Right lobe of liver (tissue), 6 donors: ENCODE data around the gene WIZ. TPM values are rescaled to one million over a fixed set of nuclear protein-coding genes. Genes with fewer than 3 reads are reported as not detected.

Experiments
- ATAC-seq, 4 donors: fragments of 200-7000 bp; cut with Tn5 transposase; one replicate each; pipeline ENCODE4 v1.9.1; 2020; ENCODE audit warnings: mild to moderate bottlenecking in 4 of 4, moderate library complexity in 4 of 4
- DNase-seq, 3 donors: peaks; one replicate each; pipeline ENCODE4 v3.0.0-alpha.2; 2020
- H3K27ac ChIP-seq, 3 donors: fragments of 200-600 bp; one replicate each; pipeline ENCODE4 v1.8.0; 2022
- H3K27me3 ChIP-seq, 2 donors: fragments of 200-600 bp; one replicate each; pipeline ENCODE4 v1.8.0; 2022
- H3K36me3 ChIP-seq, 4 donors: fragments of 200-600 bp; sonication (generic) in 1 of 4; one replicate each; pipeline versions ENCODE4 v1.5.1 to v1.8.0; 2017 to 2022; ENCODE audit warnings: control low read depth in 1 of 4
- H3K4me1 ChIP-seq, 4 donors: fragments of 200-600 bp; sonication (generic) in 1 of 4; one replicate each; pipeline versions ENCODE4 v1.5.1 to v1.8.0; 2017 to 2022; ENCODE audit warnings: control low read depth in 1 of 4
- H3K4me3 ChIP-seq, 3 donors: fragments of 200-600 bp; one replicate each; pipeline ENCODE4 v1.8.0; 2022
- H3K9me3 ChIP-seq, 4 donors: fragments of 200-600 bp; sonication (generic) in 1 of 4; one replicate each; pipeline versions ENCODE4 v1.5.1 to v1.8.0; 2017 to 2022; ENCODE audit warnings: control low read depth in 1 of 4
- POLR2A ChIP-seq: fragments of 450-650 bp; IDR thresholded peaks from one replicate; pipeline ENCODE4 v1.6.1; 2017; ENCODE audit warnings: antibody characterized with exemption, mild to moderate bottlenecking
- WGBS: methylation state at CpG from one replicate; pipeline ENCODE4 v1.1.6; 2018; ENCODE audit warnings: low coverage, low lambda C conversion rate; ENCODE audit not compliant: insufficient coverage; ENCODE audit errors: missing lambda C conversion rate; 5-methylcytosine and 5-hydroxymethylcytosine counted together
- intact Hi-C, 2 donors: fragments of 100-400 bp; cut with DNase I; formaldehyde crosslinking; loops; one replicate each; pipeline versions ENCODE4 v1.11.2 to v1.14.1; 2022
- total RNA-seq, 6 experiments: library from RNA; depleted of rRNA in 2 of 6; stranded (reverse); fragments of >200 nt in 2 of 6; fragmentation: NEBNext Ultra II Directional in 3 of 6; extraction: Animal tissue kit (Norgen Biotek cat#: 25700) in 3 of 6; gene quantifications; one replicate each; pipeline versions ENCODE4 v1.1.0 to v1.2.4, GENCODE V29; 2016 to 2023
- TF ChIP-seq, protein P1 (sequence below), 4 donors: fragments of 200-600 bp in 3 of 4; fragments of 450-650 bp in 1 of 4; IDR thresholded peaks; one replicate each; pipeline versions ENCODE4 v1.5.1 to v1.8.0; 2016 to 2022; ENCODE audit warnings: antibody characterized with exemption in 4 of 4, mild to moderate bottlenecking in 2 of 4
- donor health status: DM: no; HTN: yes; CAD: no.
- donor health status: DM: no; HTN: no; CAD: no.
- donor health status: DM: no; HTN: no; CAD: no.
- donor health status: DM: no; HTN: yes; CAD: no.
- donor health status: DM: no; HTN: yes; CAD: no.

WIZ gene
- total RNA-seq, 6 experiments from 2014 or later = 12.5 to 24.4 (median 14.6) TPM

DNA sequence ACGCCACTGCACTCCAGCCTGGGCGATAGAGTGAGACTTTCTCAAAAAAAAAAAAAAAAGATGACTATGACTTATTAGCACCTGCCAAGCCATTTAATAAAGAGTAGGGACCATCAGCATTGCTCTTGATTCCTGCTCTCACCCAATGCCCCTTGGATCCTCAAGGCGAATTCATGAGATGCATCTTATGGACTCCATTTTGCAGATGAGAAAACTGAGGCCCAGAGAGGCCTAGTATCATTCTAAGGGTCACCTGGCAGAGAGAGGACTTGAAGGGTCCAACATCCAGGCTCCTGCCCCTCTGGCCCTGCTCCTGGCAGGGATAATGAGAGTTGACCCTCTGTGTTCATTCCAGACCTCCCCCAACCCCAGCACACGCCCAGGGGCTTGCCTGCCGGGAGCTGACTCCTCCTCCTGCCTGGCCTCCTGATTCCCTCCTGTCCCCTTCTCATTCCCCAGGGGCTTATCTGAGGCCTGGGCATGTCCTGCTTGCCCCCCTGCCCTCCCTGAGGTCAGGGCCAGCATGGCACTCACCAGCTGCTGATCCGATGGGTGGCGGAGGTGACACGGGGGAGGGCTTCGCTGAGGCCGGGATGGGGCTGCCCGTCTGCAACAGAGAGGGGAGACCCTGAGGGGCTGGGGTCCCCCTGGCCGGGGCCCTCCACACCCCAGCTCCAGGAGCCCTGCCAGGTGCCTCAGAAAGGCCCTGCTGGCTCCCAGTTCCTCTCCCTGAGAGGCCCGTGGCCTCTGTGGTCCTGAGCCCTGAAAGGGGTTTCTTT is 7.4 kb downstream of the WIZ start:
- Histone ChIP-seq H3K27ac (no peak overlapping the region), H3K27me3 (no peaks in the 10 kb centered on the region), H3K9me3 (no peaks in the 10 kb centered on the region), H3K36me3 (no peaks in the 10 kb centered on the region), H3K4me1 (peaks cover 0 to 33% (median 13%) of the 10 kb centered on the region in 4 donors), H3K4me3 (no peak overlapping the region)
- no peak for TF ChIP-seq POLR2A
- TF ChIP-seq, protein P1, sequence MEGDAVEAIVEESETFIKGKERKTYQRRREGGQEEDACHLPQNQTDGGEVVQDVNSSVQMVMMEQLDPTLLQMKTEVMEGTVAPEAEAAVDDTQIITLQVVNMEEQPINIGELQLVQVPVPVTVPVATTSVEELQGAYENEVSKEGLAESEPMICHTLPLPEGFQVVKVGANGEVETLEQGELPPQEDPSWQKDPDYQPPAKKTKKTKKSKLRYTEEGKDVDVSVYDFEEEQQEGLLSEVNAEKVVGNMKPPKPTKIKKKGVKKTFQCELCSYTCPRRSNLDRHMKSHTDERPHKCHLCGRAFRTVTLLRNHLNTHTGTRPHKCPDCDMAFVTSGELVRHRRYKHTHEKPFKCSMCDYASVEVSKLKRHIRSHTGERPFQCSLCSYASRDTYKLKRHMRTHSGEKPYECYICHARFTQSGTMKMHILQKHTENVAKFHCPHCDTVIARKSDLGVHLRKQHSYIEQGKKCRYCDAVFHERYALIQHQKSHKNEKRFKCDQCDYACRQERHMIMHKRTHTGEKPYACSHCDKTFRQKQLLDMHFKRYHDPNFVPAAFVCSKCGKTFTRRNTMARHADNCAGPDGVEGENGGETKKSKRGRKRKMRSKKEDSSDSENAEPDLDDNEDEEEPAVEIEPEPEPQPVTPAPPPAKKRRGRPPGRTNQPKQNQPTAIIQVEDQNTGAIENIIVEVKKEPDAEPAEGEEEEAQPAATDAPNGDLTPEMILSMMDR (IDR thresholded peaks at IDR 0.05) = no peak
- intact Hi-C loops = loop anchor here in 1 of 2 donors (10.0 kb wide), 1 partner anchor 258 kb away; no protein-coding TSS in a partner anchor
- DNase-seq (no peak), ATAC-seq (no peak)
- WGBS = 100% methylated on average over 3 of the region's 13 CpGs

DNA sequence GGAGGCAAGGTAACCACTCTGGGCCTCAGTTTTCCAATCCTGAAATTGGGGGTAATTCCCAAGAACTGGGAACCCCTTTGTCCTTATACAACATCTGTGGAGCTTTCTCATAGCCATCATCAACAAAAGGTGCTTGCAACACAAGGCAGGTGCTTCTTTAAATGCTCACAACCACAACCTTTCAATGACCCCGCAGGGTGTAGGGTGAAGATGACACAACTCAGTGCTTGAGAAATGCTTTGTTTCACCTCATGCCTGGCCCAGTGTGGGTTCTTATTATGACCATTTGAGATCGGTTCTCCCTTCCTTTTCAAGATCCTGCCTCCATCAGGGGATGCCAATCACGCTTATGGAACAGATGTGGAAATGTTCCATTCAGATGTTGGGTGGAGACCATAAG is 8.4 kb downstream of the WIZ start:
- H3K27me3 ChIP-seq = no peaks in the 10 kb centered on the region
- WGBS = 81% methylated on average over 2 of the region's 3 CpGs
- H3K4me1 ChIP-seq = peaks cover 0 to 35% (median 15%) of the 10 kb centered on the region in 4 donors
- no peaks in the 10 kb centered on the region for H3K36me3 ChIP-seq
- no peaks in the 10 kb centered on the region for H3K9me3 ChIP-seq
- intact Hi-C loops = loop anchor here in 1 of 2 donors (10.0 kb wide), 1 partner anchor 257 kb away; no protein-coding TSS in a partner anchor
- DNase-seq = no peak
- H3K27ac ChIP-seq = no peak overlapping the region
- ATAC-seq = no peak
- H3K4me3 ChIP-seq = no peak overlapping the region
- TF ChIP-seq, protein P1 (IDR thresholded peaks at IDR 0.05) = no peak
- TF ChIP-seq POLR2A = no peak

DNA sequence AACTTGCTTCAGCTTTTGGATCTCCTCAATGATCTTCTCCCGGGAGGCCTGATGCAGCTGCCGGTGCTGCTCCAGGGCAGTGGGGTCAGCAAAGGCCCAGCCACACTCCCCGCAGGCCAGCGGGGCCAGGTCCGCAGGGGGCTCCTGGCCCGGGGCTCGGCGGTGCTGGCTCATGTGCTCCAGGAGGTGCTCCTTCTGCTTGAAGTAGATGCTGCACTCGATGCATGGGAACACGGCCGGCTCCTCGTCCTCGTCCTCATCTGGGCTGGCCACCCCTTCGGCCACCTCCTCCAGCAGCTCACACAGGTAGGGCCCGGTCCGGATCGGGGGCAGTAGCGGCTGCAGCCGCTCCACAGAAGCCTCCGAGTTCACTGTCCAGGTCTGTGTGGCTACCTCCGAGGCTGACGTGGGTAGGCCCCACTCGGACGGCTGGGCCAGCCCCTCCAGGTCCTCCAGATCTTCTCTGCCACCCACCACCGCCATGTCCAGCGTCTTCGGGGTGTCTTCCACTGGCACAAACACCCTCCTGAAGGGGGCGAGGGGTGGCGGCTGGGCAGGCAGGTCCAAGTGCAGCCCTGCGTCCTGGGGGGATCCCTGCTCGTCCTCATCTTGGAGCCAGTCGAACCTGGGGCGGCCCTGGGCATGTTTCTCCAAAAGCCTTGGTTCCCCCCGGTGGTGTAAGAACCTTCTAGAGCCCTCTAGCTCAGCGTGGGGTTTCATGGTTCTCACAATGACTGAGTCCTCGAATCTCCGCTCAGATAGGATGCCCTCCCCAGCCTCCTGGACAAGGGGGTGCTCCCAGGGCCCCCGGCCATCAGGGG is 9.7 kb downstream of the WIZ start:
- Histone ChIP-seq H3K4me3 (no peak overlapping the region), H3K27me3 (no peaks in the 10 kb centered on the region), H3K9me3 (no peaks in the 10 kb centered on the region), H3K36me3 (no peaks in the 10 kb centered on the region), H3K4me1 (peaks cover 0 to 26% (median 12%) of the 10 kb centered on the region in 4 donors), H3K27ac (no peak overlapping the region)
- intact Hi-C loops = loop anchor here in 1 of 2 donors (10.0 kb wide), 1 partner anchor 255 kb away; no protein-coding TSS in a partner anchor
- ATAC-seq (no peak), DNase-seq (no peak)
- TF ChIP-seq, protein P1 (IDR thresholded peaks at IDR 0.05) = no peak
- TF ChIP-seq POLR2A = no peak
- WGBS = no CpG with 5 or more reads among the region's 38 CpGs

DNA sequence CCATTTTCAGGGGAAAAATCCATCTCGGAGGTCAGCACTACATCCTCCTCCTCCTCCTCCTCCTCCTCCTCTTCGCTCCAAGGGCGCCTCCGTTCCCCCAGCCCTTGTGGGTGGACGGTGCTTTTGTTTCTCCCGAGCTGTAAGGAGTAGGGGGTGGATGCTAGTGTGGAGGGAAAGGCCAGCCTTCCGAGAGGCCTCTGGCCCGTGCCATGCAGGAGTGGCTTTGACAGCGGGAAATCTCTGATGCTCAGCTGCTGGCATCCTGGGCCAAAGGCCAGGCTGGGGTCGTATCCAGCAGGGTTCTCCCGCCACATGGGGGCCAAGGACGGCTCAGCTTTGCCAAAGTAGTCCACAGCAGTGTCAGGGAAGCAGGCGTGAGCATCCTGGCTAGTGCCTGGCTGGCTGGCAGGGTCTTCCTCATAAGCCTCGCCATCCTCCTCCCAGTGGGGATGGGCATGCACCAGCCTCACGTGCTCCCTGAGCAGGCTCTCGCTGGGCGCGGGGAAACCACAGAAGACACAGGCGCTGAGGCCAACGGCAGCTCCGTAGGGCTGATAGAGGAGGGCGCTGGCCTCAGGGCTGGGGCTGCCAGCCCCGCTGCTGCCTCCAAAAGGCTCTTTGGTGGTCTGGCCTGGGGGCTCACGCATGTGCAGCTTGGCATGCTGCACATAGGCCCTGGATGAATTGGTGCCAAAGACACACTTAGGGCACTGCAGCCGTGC is 10.5 kb downstream of the WIZ start:
- Histone ChIP-seq H3K27me3 (no peaks in the 10 kb centered on the region), H3K27ac (no peak overlapping the region), H3K4me1 (peaks cover 0 to 25% (median 12%) of the 10 kb centered on the region in 4 donors), H3K36me3 (no peaks in the 10 kb centered on the region), H3K9me3 (no peaks in the 10 kb centered on the region), H3K4me3 (no peak overlapping the region)
- DNase-seq = no peak
- no peak for ATAC-seq
- intact Hi-C loops = no loop called here
- 92% methylated on average over 5 of the region's 25 CpGs for WGBS
- TF ChIP-seq, protein P1 (IDR thresholded peaks at IDR 0.05) = no peak
- no peak for TF ChIP-seq POLR2A
